Astrocyte of the cerebellum (primary cell): Measurements from ENCODE around the gene MEG3.

Experiments
- DNase-seq: peaks from one replicate; pipeline ENCODE4 v3.0.0-alpha.2; 2011; ENCODE audit warnings: low read depth
- H3K4me3 ChIP-seq: 2 replicates; pipeline ENCODE4 v1.5.1; 2011; ENCODE audit warnings: mild to moderate bottlenecking, low read depth, low read length, moderate library complexity
- CTCF ChIP-seq: IDR thresholded peaks from 2 replicates; pipeline ENCODE4 v1.5.1; 2012; ENCODE audit warnings: low read length, low read depth, moderate library complexity, mild to moderate bottlenecking; ENCODE audit errors: missing control alignments
- in situ Hi-C: cut with HindIII; loops from 2 replicates; pipeline ENCODE4 v1.10.0; 2017; ENCODE audit warnings: low sequenced_read_pairs

The MEG3 gene

GRCh38 chr14:100894416-100894815, 68.5 kb downstream of the MEG3 start:
- no peak for DNase-seq
- no peak overlapping the region for H3K4me3 ChIP-seq
- no peak for TF ChIP-seq CTCF
- in situ Hi-C loops = no loop called here

- TF ChIP-seq CTCF = no peak
- in situ Hi-C loops = no loop called here
- no peak for DNase-seq
- H3K4me3 ChIP-seq = no peak overlapping the region
These were observed 69.5 kb downstream of the MEG3 start for GRCh38 chr14:100895411-100895810.

GRCh38 chr14:100896369-100897060, 70.6 kb downstream of the MEG3 start:
- DNase-seq = no peak
- H3K4me3 ChIP-seq = no peak overlapping the region
- no peak for TF ChIP-seq CTCF
- in situ Hi-C loops = no loop called here

- in situ Hi-C loops = no loop called here
These were observed 72.5 kb downstream of the MEG3 start for GRCh38 chr14:100898465-100898864.

GRCh38 chr14:100898935-100899883, 73.3 kb downstream of the MEG3 start:
- in situ Hi-C loops = no loop called here
- H3K4me3 ChIP-seq = no peak overlapping the region
- DNase-seq = no peak
- TF ChIP-seq CTCF = no peak

More at GRCh38 chr14:100898465-100898864, 72.5 kb downstream of the MEG3 start:
- TF ChIP-seq CTCF = no peak
- no peak for DNase-seq
- no peak overlapping the region for H3K4me3 ChIP-seq

DNA sequence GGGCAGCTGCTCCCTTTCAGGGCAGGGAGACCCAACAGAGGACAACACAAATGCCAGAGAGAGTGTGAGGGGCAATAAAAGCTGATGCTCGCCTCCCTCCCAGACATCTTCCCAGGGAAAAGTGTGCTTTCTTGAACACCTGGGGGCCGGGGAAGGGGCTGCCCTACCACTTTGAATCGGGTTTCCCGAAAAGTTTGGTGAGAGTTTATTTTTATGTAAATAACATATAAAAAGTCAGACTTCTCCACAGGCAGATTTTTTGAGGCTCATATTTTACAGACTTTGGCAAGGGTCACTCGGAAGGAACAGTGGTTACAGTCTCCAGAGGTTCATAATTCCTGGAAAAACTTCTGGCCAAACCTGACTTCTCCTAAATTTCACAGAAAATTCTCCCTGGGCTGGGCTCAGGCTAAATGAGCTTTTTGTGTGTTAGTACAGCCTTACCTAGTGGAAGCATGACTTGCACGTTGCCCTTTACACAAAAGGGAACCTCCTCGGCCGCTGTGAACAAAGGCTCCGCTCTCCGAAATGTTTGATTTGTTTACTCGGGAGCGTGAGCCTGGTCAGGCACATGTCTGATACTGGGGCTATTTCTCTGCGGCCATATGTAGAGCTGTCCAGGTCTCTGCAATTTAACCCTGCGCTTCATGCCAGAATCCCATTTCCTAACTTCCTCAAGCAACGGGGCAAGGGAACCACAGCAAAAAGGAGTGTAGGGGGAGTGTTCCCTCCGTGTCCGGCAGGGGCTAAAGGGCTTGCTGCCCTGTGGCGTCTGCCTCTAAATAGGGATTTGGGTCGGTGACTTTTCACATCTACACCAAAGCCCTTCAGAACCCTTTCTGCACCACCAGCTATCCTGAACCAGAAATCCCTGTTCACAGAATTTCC, 74.2 kb downstream of the MEG3 start:
- TF ChIP-seq CTCF = no peak
- H3K4me3 ChIP-seq = no peak overlapping the region
- in situ Hi-C loops = no loop called here
- no peak for DNase-seq
